Panc1 (cell line): ENCODE data around the gene PROSER3. TPM values are rescaled to one million over a fixed set of nuclear protein-coding genes. Genes with fewer than 3 reads are reported as not detected.
A peak's percentile ranks its signal among the peaks of the same experiment; 100 is the strongest.

Source experiments
- ATAC-seq: fragments of 200-7000 bp; cut with Tn5 transposase; 2 replicates; pipeline ENCODE4 v1.9.1; 2020; ENCODE audit warnings: mild to moderate bottlenecking, moderate library complexity
- BruUV-seq: library from RNA; stranded (reverse); fragments of 400-500 nt; replicated peaks from 2 replicates; lab custom pipeline; 2021; lab: Mats Ljungman, UMichigan
- CTCF ChIA-PET: fragments of 300-600 bp; sonication (Branson Sonifier 250); formaldehyde crosslinking; loops from one replicate; lab custom pipeline; 2022; ENCODE audit warnings: antibody characterized with exemption; lab: Charles Lee
- POLR2A ChIA-PET: fragments of 300-600 bp; sonication (Branson Sonifier 250); formaldehyde crosslinking; loops from one replicate; lab custom pipeline; 2022; ENCODE audit warnings: antibody characterized with exemption; lab: Charles Lee
- DNase-seq: peaks from one replicate; pipeline ENCODE4 v3.0.0-alpha.2; 2010; ENCODE audit warnings: low read depth, low spot score
- H3K27ac ChIP-seq: 2 replicates; pipeline ENCODE4 v1.5.1; 2011; ENCODE audit warnings: mild to moderate bottlenecking, low read length, inconsistent platforms
- H3K27me3 ChIP-seq: fragments of 200-500 bp; sonication (Bioruptor generic); 2 replicates; pipeline ENCODE4 v1.6.0; 2014; ENCODE audit warnings: low read length, inconsistent platforms; ENCODE audit not compliant: control insufficient read depth, insufficient read depth
- H3K36me3 ChIP-seq: fragments of 200-500 bp; sonication (Bioruptor generic); 2 replicates; pipeline ENCODE4 v1.5.1; 2014; ENCODE audit warnings: inconsistent platforms, mild to moderate bottlenecking, low read length, moderate library complexity; ENCODE audit not compliant: control insufficient read depth, insufficient read depth
- H3K4me1 ChIP-seq: 2 replicates; pipeline ENCODE4 v1.5.1; 2011; ENCODE audit warnings: inconsistent platforms, mild to moderate bottlenecking, low read length, moderate library complexity; ENCODE audit not compliant: control insufficient read depth, insufficient read depth
- H3K4me3 ChIP-seq, 2 experiments: 2 replicates each; pipeline ENCODE4 v1.5.1; 2011 to 2012; ENCODE audit warnings: low read depth in 2 of 2, low read length in 2 of 2, mild to moderate bottlenecking in 2 of 2, inconsistent platforms in 1 of 2, moderate library complexity in 1 of 2
- H3K9me3 ChIP-seq: fragments of 200-500 bp; sonication (Bioruptor generic); 2 replicates; pipeline ENCODE4 v1.5.1; 2014; ENCODE audit warnings: low read depth, mild to moderate bottlenecking, inconsistent platforms, low read length, moderate library complexity; ENCODE audit not compliant: control insufficient read depth, insufficient read depth
- POLR2AphosphoS5 ChIP-seq: IDR thresholded peaks from 2 replicates; pipeline ENCODE4 v1.6.1; 2012; ENCODE audit warnings: mild to moderate bottlenecking, low read depth, low read length, moderate library complexity
- SIN3A ChIP-seq: IDR thresholded peaks from 2 replicates; pipeline ENCODE4 v1.6.1; 2012; ENCODE audit warnings: low read depth, mild to moderate bottlenecking, low read length, moderate library complexity, borderline replicate concordance; ENCODE audit not compliant: insufficient read depth
- TCF7L2 ChIP-seq: IDR thresholded peaks from 2 replicates; pipeline ENCODE4 v1.6.1; 2011; ENCODE audit warnings: mild to moderate bottlenecking, low read depth, low read length, inconsistent platforms
- in situ Hi-C: cut with HindIII; loops from 2 replicates; pipeline ENCODE4 v1.10.0; 2016; ENCODE audit warnings: low sequenced_read_pairs, low pct_unique_long_range_greater_than_20kb
- intact Hi-C: fragments of 100-400 bp; cut with micrococcal nuclease; formaldehyde crosslinking; loops from one replicate; pipeline ENCODE4 v1.10.0; 2022; ENCODE audit not compliant: unreplicated experiment
- total RNA-seq: library from RNA; stranded (reverse); gene quantifications from one replicate; pipeline ENCODE4 v1.2.1, GENCODE V29; 2021; ENCODE audit not compliant: unreplicated experiment
- TF ChIP-seq, protein P1 (sequence below): fragments of 450-650 bp; IDR thresholded peaks from 2 replicates; pipeline ENCODE4 v1.5.1; 2017; ENCODE audit warnings: mild to moderate bottlenecking
- TF ChIP-seq, protein P2 (sequence below), 2 experiments: IDR thresholded peaks; 2 replicates each; pipeline ENCODE4 v1.6.1; 2011 to 2012; ENCODE audit warnings: low read depth in 2 of 2, control low read depth in 1 of 2, low read length in 1 of 2, mild to moderate bottlenecking in 1 of 2, moderate library complexity in 1 of 2; ENCODE audit not compliant: insufficient read depth in 1 of 2

The PROSER3 gene
- total RNA-seq, 1 experiment from 2014 or later: 63.9 TPM

- Histone ChIP-seq H3K9me3 (no peaks in the 10 kb centered on the region), H3K36me3 (no peaks in the 10 kb centered on the region), H3K4me1 (no peaks in the 10 kb centered on the region; the same call in 1 of the 2 replicates), H3K4me3 (no peak overlapping the region), H3K27me3 (no peaks in the 10 kb centered on the region), H3K27ac (no peak overlapping the region)
- ChIA-PET POLR2A (no interaction called here), CTCF (no interaction called here)
- intact Hi-C loops: no loop called here
- ATAC-seq (peak; percentile 49), DNase-seq (no peak)
- BruUV-seq: no TSS peak
- in situ Hi-C loops: no loop called here
- TF ChIP-seq SIN3A (no peak), TCF7L2 (no peak), POLR2AphosphoS5 (no peak)
- TF ChIP-seq, protein P1, sequence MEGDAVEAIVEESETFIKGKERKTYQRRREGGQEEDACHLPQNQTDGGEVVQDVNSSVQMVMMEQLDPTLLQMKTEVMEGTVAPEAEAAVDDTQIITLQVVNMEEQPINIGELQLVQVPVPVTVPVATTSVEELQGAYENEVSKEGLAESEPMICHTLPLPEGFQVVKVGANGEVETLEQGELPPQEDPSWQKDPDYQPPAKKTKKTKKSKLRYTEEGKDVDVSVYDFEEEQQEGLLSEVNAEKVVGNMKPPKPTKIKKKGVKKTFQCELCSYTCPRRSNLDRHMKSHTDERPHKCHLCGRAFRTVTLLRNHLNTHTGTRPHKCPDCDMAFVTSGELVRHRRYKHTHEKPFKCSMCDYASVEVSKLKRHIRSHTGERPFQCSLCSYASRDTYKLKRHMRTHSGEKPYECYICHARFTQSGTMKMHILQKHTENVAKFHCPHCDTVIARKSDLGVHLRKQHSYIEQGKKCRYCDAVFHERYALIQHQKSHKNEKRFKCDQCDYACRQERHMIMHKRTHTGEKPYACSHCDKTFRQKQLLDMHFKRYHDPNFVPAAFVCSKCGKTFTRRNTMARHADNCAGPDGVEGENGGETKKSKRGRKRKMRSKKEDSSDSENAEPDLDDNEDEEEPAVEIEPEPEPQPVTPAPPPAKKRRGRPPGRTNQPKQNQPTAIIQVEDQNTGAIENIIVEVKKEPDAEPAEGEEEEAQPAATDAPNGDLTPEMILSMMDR: no peak
- TF ChIP-seq, protein P2, sequence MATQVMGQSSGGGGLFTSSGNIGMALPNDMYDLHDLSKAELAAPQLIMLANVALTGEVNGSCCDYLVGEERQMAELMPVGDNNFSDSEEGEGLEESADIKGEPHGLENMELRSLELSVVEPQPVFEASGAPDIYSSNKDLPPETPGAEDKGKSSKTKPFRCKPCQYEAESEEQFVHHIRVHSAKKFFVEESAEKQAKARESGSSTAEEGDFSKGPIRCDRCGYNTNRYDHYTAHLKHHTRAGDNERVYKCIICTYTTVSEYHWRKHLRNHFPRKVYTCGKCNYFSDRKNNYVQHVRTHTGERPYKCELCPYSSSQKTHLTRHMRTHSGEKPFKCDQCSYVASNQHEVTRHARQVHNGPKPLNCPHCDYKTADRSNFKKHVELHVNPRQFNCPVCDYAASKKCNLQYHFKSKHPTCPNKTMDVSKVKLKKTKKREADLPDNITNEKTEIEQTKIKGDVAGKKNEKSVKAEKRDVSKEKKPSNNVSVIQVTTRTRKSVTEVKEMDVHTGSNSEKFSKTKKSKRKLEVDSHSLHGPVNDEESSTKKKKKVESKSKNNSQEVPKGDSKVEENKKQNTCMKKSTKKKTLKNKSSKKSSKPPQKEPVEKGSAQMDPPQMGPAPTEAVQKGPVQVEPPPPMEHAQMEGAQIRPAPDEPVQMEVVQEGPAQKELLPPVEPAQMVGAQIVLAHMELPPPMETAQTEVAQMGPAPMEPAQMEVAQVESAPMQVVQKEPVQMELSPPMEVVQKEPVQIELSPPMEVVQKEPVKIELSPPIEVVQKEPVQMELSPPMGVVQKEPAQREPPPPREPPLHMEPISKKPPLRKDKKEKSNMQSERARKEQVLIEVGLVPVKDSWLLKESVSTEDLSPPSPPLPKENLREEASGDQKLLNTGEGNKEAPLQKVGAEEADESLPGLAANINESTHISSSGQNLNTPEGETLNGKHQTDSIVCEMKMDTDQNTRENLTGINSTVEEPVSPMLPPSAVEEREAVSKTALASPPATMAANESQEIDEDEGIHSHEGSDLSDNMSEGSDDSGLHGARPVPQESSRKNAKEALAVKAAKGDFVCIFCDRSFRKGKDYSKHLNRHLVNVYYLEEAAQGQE (IDR thresholded peaks at IDR 0.05; ENCODE audit: insufficient read depth in 1 of 2, low read depth in 2 of 2, low read length in 1 of 2): no peak
These were observed 33.2 kb downstream of the PROSER3 start for GRCh38 chr19:35790981-35791813.

DNA sequence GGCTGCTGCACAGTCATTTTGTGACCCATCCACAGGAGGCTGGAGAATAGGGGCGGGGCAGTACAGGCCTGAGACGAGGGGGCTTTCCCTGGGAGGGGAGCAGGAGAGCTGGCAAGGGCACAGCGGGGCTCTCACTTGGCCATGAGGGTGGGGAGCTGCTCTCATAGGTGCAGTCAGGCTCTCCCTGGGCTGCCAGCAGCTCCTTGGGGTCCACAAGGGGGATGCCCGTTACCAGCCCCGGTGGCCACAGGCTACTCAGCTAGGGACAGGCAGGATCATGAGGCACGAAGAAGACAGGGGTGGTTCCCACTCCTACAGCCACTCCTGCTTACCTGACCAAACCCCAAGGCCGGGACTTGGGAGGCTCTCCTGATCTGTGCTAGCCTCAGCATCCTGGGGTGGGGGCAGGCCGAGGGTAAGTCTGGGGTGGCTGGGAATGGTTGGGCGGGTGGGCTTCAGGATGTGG lies 33.9 kb downstream of the PROSER3 start:
- CTCF ChIA-PET: no interaction called here
- POLR2A ChIA-PET: no interaction called here
- no peak overlapping the region for H3K27ac ChIP-seq
- intact Hi-C loops: no loop called here
- in situ Hi-C loops: no loop called here
- no peaks in the 10 kb centered on the region for H3K36me3 ChIP-seq
- no peaks in the 10 kb centered on the region for H3K9me3 ChIP-seq
- H3K27me3 ChIP-seq: no peaks in the 10 kb centered on the region
- H3K4me3 ChIP-seq: no peak overlapping the region
- DNase-seq (no peak), ATAC-seq (no peak)
- no peaks in the 10 kb centered on the region; the same call in 1 of the 2 replicates for H3K4me1 ChIP-seq
- TF ChIP-seq POLR2AphosphoS5 (no peak), TCF7L2 (no peak), SIN3A (no peak)
- TF ChIP-seq, protein P2 (IDR thresholded peaks at IDR 0.05; ENCODE audit: insufficient read depth in 1 of 2, low read depth in 2 of 2, low read length in 1 of 2): no peak
- TF ChIP-seq, protein P1: no peak
- no TSS peak for BruUV-seq
